B cell (primary cell): ENCODE results near the gene BCAM. TPM values are rescaled to one million over a fixed set of nuclear protein-coding genes. Genes with fewer than 3 reads are reported as not detected.
A peak's percentile ranks its signal among the peaks of the same experiment; 100 is the strongest.

Source experiments
- ATAC-seq: fragments of 200-7000 bp; cut with Tn5 transposase; one replicate; pipeline ENCODE4 v1.10.0; 2021; ENCODE audit warnings: low read depth, mild to moderate bottlenecking, moderate number of reproducible peaks, moderate library complexity
- CTCF ChIA-PET: fragments of 350-600 bp; sonication (Branson Sonifier 250); formaldehyde crosslinking; loops from one replicate; lab custom pipeline; 2021; ENCODE audit warnings: antibody characterized with exemption, inconsistent platforms; lab: Charles Lee
- POLR2A ChIA-PET: fragments of 350-600 bp; sonication (Branson Sonifier 250); formaldehyde crosslinking; loops from one replicate; lab custom pipeline; 2021; ENCODE audit warnings: antibody characterized with exemption; lab: Charles Lee
- DNase-seq: peaks from one replicate; pipeline ENCODE4 v3.0.0; 2013
- H2AFZ ChIP-seq: 2 replicates; pipeline ENCODE4 v1.6.1; 2012; ENCODE audit warnings: mild to moderate bottlenecking, low read depth, low read length; ENCODE audit not compliant: insufficient read depth, poor library complexity, severe bottlenecking
- H3K27ac ChIP-seq, 2 donors: 1 replicate in 1 of 2; 2 replicates in 1 of 2; pipeline ENCODE4 v1.5.1; 2012 to 2013; ENCODE audit warnings: low read length in 2 of 2, mild to moderate bottlenecking in 2 of 2, moderate library complexity in 1 of 2
- H3K27me3 ChIP-seq, 4 experiments: fragments of 200-600 bp in 1 of 4; sonication (generic) in 1 of 4; replicated peaks in 1 of 4; 1 replicate in 2 of 4; 2 replicates in 2 of 4; pipeline versions ENCODE4 v1.6.1 to v1.7.0; 2013 to 2016; ENCODE audit warnings: low read length in 3 of 4, mild to moderate bottlenecking in 2 of 4, mixed read lengths in 1 of 4, moderate library complexity in 1 of 4; ENCODE audit not compliant: insufficient read depth in 4 of 4, control insufficient read depth in 3 of 4; ENCODE audit errors: control extremely low read depth in 1 of 4
- H3K36me3 ChIP-seq, 2 experiments: replicated peaks in 1 of 2; 1 replicate in 1 of 2; 2 replicates in 1 of 2; pipeline versions ENCODE4 v1.6.1 to v1.7.1; 2013; ENCODE audit warnings: low read length in 1 of 2; ENCODE audit not compliant: insufficient read depth in 2 of 2, control insufficient read depth in 1 of 2; ENCODE audit errors: control extremely low read depth in 1 of 2, extremely low read depth in 1 of 2
- H3K4me1 ChIP-seq, 2 donors: fragments of 200-600 bp in 1 of 2; sonication (generic) in 1 of 2; 1 replicate in 1 of 2; 2 replicates in 1 of 2; pipeline versions ENCODE4 v1.5.1 to v1.6.1; 2013 to 2017; ENCODE audit warnings: low read length in 2 of 2; ENCODE audit not compliant: control insufficient read depth in 2 of 2, insufficient read depth in 2 of 2
- H3K4me2 ChIP-seq: replicated peaks from 2 replicates; pipeline ENCODE3; 2012; ENCODE audit warnings: mild to moderate bottlenecking, low read depth, low read length; ENCODE audit not compliant: poor library complexity, severe bottlenecking
- H3K4me3 ChIP-seq, 5 experiments: fragments of 200-600 bp in 1 of 5; sonication (generic) in 1 of 5; 1 replicate in 3 of 5; 2 replicates in 2 of 5; pipeline versions ENCODE4 v1.5.1 to v1.7.0; 2011 to 2016; ENCODE audit warnings: low read length in 4 of 5, mild to moderate bottlenecking in 4 of 5, low read depth in 2 of 5, control low read depth in 1 of 5, moderate library complexity in 1 of 5; ENCODE audit not compliant: insufficient read depth in 1 of 5; ENCODE audit errors: control extremely low read depth in 1 of 5, extremely low read depth in 1 of 5
- H3K79me2 ChIP-seq: fragments of 200-600 bp; sonication (generic); one replicate; pipeline ENCODE4 v1.6.0; 2016; ENCODE audit warnings: low read length; ENCODE audit not compliant: control insufficient read depth, insufficient read depth
- H3K9ac ChIP-seq: fragments of 200-600 bp; sonication (generic); 2 replicates; pipeline ENCODE4 v1.6.1; 2017; ENCODE audit warnings: mild to moderate bottlenecking, low read length, moderate library complexity
- H3K9me3 ChIP-seq, 3 donors: one replicate each; pipeline versions ENCODE4 v1.6.1 to v1.7.1; 2013; ENCODE audit warnings: low read length in 2 of 3; ENCODE audit not compliant: control insufficient read depth in 2 of 3, insufficient read depth in 1 of 3; ENCODE audit errors: control extremely low read depth in 1 of 3
- H4K20me1 ChIP-seq: 2 replicates; pipeline ENCODE4 v1.6.0; 2012; ENCODE audit warnings: mild to moderate bottlenecking, low read length; ENCODE audit not compliant: insufficient read depth, control insufficient read depth, poor library complexity, severe bottlenecking
- H3K27ac Mint-ChIP-seq: one replicate; pipeline ENCODE4 v1.8.0; 2021; ENCODE audit warnings: mixed read lengths
- H3K27me3 Mint-ChIP-seq: one replicate; pipeline ENCODE4 v1.8.0; 2021; ENCODE audit warnings: mixed read lengths
- H3K4me1 Mint-ChIP-seq: one replicate; pipeline ENCODE4 v1.8.0; 2021; ENCODE audit warnings: mixed read lengths
- H3K4me3 Mint-ChIP-seq: one replicate; pipeline ENCODE4 v1.8.0; 2021; ENCODE audit warnings: mixed read lengths
- H3K9me3 Mint-ChIP-seq: one replicate; pipeline ENCODE4 v1.8.0; 2022; ENCODE audit warnings: mixed read lengths; ENCODE audit not compliant: insufficient read depth
- CTCF ChIP-seq: fragments of 200-600 bp; IDR thresholded peaks from one replicate; pipeline ENCODE4 v1.8.0; 2022; ENCODE audit warnings: antibody characterized with exemption, mild to moderate bottlenecking
- EZH2 ChIP-seq: IDR thresholded peaks from 2 replicates; pipeline ENCODE4 v1.6.1; 2012; ENCODE audit warnings: borderline replicate concordance, low read depth, mild to moderate bottlenecking, moderate library complexity, low read length; ENCODE audit not compliant: insufficient read depth, poor library complexity, severe bottlenecking
- whole genome bisulfite sequencing: methylation state at CpG from one replicate; pipeline ENCODE4 v1.1.5; 2013; ENCODE audit warnings: missing lambda C conversion rate; ENCODE audit not compliant: insufficient coverage; 5-methylcytosine and 5-hydroxymethylcytosine counted together
- intact Hi-C: fragments of 100-400 bp; cut with micrococcal nuclease; formaldehyde crosslinking; loops from one replicate; pipeline ENCODE4 v1.10.0; 2022
- polyA plus RNA-seq: library from polyadenylated mRNA; depleted of rRNA; stranded (reverse); fragments of >200 nt; gene quantifications from 2 replicates; pipeline ENCODE4 v1.2.3, GENCODE V29; 2012
- total RNA-seq, 2 donors: library from RNA; stranded (reverse); fragments of 120-200 nt in 1 of 2; gene quantifications; 1 replicate in 1 of 2; 2 replicates in 1 of 2; pipeline versions ENCODE4 v1.2.3 to v1.2.4, GENCODE V29; 2013 to 2022

The BCAM gene
- total and polyA plus RNA-seq, 2 donors (not counting 1 experiment from before 2014, with no cell fraction given) = not detected

GRCh38 chr19:44762038-44762437 lies 46.9 kb upstream of the BCAM start:
- intact Hi-C loops = no loop called here
- peak; percentile 19 for ATAC-seq
- Histone ChIP-seq H3K9ac (no peak overlapping the region), H3K4me2 (no peak overlapping the region), H3K4me3 (no peak overlapping the region), H3K27me3 (no peaks in the 10 kb centered on the region), H3K27ac (no peak overlapping the region), H3K36me3 (peaks cover 2 to 16% of the 10 kb centered on the region in 2 experiments), H3K9me3 (no peaks in the 10 kb centered on the region), H3K4me1 (no peaks in the 10 kb centered on the region), H4K20me1 (peaks cover 8% of the 10 kb centered on the region), H2AFZ (no peak overlapping the region), H3K79me2 (no peaks in the 10 kb centered on the region)
- no peak for TF ChIP-seq EZH2
- TF ChIP-seq CTCF = no peak
- no peak overlapping the region for H3K4me3 Mint-ChIP-seq
- H3K27me3 Mint-ChIP-seq = no peaks in the 10 kb centered on the region
- H3K9me3 Mint-ChIP-seq = no peaks in the 10 kb centered on the region
- peaks cover 17% of the 10 kb centered on the region for H3K4me1 Mint-ChIP-seq
- DNase-seq = no peak
- CTCF ChIA-PET = interaction anchor here (1.2 to 1.5 kb wide), 1 partner anchor 38 kb away, joined by 5 read pairs; no protein-coding TSS in a partner anchor
- WGBS = 92% methylated on average over 3 of the region's 8 CpGs
- POLR2A ChIA-PET = interaction anchor here (0.6 to 0.9 kb wide), 5 partner anchors 9 to 759 kb away, joined by 3 to 5 read pairs (median 5); no protein-coding TSS in a partner anchor
- H3K27ac Mint-ChIP-seq = peak overlapping the region; percentile 62

DNA sequence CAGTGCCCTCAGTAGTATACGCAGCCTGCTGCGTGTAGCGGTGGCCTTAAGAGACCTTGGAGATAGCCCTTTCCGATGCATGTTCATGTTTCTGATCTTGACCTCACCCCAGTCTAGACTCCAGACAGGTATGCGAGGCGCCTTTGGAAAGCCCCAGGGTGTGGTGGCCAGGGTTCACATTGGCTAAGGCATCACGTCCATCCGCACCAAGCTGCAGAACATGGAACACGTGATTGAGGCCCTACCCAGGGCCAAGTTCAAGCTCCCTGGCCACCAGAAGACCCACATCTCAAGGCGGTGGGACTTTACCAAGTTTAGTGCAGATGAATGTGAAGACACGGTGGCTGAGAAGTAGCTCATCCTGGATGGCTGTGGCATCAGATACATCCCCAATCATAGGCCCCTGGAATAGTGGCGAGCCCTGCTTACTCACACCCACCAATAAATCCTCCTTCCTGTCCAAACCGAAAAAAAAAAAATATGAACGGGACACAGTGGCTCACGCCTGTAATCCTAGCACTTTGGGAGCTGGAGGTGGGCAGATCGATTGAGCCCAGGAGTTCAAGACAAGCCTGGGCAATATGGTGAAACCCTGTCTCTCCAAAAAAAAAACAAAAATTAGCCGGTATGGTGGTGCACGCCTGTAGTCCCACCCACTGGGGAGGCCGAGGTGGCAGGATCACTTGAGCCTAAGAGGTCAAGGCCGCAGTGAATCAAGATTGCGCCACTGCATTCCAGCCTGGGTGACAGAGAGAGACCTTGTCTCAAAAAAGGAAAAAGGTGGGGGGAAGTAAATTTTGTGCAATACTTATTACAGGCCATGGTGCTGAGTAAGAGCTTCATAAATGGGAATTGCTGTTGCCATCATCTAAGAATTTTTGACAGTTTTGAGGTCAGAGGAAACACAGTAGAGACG lies 43.6 kb upstream of the BCAM start:
- Histone ChIP-seq H3K9ac (no peak overlapping the region), H3K27me3 (no peaks in the 10 kb centered on the region), H3K9me3 (peaks cover 0 to 4% (median 3%) of the 10 kb centered on the region in 3 donors), H4K20me1 (no peaks in the 10 kb centered on the region), H3K27ac (no peak overlapping the region), H3K4me1 (peaks cover 8 to 14% of the 10 kb centered on the region in 2 donors), H3K79me2 (no peaks in the 10 kb centered on the region), H2AFZ (no peak overlapping the region), H3K4me2 (no peak overlapping the region), H3K36me3 (peaks cover 0 to 2% of the 10 kb centered on the region in 2 experiments), H3K4me3 (no peak overlapping the region)
- Mint-ChIP-seq H3K4me1 (peaks cover 29% of the 10 kb centered on the region), H3K4me3 (no peak overlapping the region), H3K9me3 (peaks cover 8% of the 10 kb centered on the region), H3K27me3 (no peaks in the 10 kb centered on the region), H3K27ac (peak overlapping the region; percentile 61)
- DNase-seq = no peak
- ATAC-seq = no peak
- ChIA-PET CTCF (interaction anchor here (0.9 to 14.8 kb wide), 4 partner anchors 12 to 108 kb away, joined by 3 to 591 read pairs (median 5); no protein-coding TSS in a partner anchor), POLR2A (interaction anchor here (1.0 to 1.8 kb wide), 2 partner anchors 10 to 12 kb away, joined by 4 to 9 read pairs; no protein-coding TSS in a partner anchor)
- WGBS = 98% methylated on average over 20 of the region's 22 CpGs
- no peak for TF ChIP-seq EZH2
- no peak for TF ChIP-seq CTCF
- intact Hi-C loops = no loop called here
